Measurements from ENCODE around the gene ZNF417.
"Not testable (repeated sequence)": the region's sequence is repeated elsewhere in the genome, so short reads cannot be mapped to it uniquely, and the experiment has no call there.

The ZNF417 gene

DNA sequence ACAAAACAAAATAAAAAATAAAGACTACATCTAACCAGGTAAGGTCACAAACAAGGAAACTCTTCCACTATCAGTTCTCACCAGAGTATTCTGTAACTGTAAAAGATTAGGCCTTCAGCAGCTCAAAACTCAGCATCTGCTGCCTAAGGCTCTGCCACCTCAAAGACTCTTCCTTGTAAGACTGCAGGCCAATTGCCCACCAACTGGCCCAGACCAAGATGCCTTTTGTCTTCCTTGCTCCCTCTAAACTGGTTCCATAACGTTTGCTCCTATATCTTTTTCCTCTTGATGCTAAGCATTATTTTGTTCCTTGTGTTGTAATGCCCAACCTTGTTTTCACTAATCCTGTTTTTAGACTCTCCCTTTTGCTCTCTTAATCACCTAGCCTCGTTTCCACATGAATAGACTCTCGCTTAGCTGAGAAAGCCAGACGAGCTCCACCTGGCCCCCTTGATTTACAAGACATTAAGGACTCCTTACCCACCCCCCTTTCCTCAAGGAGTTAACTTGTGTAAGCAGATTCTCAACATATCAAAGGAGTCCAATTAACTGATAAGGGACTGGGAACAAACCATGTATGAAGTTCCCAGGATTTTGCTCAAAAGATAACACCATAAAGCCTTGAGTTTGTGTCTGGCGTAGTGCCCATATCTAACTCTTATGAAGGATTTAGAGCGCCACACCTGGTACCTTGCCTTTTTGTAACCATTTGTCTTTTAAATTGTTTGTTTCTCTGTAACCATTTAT is 29.0 kb downstream of the ZNF417 start:
- DNase-seq (ENCODE audit: low read depth in 3 of 3), result no peak

DNA sequence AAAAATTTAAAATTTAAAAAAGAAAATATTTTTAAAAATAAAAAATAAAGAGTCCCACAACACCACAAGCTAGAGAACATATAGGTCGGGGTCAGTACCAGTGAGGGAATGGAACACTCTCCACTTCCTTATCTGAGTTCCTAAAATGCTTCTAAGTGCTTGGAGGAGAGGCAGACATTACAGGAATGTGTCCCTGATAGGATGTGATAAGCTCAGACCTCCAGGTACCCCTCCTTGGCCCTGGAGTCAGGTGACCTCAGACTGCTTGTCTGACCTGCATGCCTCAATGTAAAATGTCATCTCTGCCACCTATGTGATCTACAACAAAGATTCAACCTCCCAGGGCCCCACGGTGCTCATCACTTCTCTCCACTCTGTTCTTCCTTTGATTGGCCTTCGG is 30.3 kb downstream of the ZNF417 start:
- DNase-seq (ENCODE audit: low read depth in 3 of 3), result no peak

DNA sequence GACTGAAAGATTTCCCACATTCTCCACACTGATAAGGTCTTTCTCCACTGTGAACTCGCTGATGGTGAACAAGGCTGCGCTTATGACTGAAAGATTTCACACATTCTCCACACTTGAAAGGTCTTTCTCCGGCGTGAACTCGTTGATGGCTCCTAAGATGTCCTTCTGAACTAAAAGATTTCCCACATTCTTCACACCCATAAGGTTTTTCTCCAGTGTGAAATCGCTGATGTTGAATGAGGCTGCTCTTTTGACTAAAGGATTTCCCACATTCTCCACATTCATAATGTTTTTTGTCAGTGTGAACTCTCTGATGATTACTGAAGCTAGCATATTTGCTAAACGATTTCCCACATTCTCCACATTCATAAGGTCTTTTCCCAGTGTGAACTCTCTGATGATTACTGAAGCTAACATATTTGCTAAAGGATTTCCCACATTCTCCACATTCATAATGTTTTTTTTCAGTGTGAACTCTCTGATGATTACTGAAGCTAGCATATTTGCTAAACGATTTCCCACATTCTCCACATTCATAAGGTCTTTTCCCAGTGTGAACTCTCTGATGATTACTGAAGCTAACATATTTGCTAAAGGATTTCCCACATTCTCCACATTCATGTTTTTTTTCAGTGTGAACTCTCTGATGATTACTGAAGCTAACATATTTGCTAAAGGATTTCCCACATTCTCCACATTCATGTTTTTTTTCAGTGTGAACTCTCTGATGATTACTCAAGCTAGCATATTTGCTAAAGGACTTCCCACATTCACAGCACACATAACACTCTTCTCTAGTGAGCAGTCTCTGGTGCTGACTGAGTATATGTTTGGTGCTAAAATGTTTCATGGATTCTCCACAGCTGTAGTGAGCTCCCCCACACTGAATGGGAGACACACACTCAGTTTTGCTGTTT is 42.3 kb downstream of the ZNF417 start:
- not testable (repeated sequence) for DNase-seq (ENCODE audit: low read depth in 3 of 3)

DNA sequence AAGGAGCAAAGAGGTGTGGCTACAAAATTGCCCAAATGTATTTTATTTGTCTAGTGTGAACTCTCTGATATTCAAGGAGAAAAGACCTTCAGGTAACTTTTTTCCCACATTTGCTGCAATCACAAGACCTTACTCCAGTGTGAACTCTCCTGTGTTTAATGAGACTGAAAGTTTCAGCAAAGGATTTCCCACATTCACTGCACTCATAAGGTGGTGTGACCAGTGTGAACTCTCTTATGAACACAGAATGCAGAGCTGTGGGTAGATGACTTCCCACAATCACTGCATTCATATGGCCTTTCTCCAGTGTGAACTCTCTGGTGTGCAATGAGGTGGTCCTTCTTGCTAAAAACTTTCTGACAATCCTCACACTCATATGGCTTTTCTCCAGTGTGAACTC is 43.9 kb downstream of the ZNF417 start:
- no peak for DNase-seq (ENCODE audit: low read depth in 3 of 3)

DNA sequence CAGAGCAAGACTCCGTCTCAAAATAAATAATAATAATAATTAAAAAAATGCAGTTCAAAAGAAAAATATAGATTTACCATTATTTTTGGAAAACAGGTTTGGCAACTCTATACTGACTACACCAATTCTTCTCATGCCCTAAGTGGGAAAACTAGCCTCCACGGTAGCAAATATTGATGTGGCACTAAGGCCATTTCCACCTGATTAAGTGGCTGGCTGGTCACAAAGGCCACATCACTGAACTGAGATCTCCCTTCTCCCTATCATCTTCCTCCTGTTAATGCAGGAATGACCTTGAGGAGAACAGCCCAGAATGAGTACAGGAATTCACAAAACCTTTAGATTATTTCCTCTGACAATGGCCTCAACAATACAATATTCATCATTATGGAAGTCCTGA is 46.2 kb downstream of the ZNF417 start:
- no peak for DNase-seq (ENCODE audit: low read depth in 3 of 3)

DNA sequence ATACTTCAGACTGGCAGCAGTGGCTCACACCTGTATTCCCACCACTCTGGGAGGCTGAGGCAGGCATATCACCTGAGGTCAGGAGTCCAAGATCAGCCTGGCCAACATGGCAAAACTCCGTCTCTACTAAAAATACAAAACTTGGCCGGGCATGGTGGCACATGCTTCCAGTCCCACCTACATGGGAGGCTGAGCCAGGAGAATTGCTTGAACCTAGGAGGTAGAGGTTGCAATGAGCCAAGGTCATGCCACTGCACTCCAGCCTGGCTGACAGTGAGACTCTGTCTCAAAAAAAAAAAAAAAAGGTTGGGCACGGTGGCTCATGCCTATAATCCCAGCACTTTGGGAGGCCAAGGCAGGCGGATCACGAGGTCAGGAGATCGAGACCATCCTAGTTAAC is 46.7 kb downstream of the ZNF417 start:
- not testable (repeated sequence) for DNase-seq (ENCODE audit: low read depth in 3 of 3)

DNA sequence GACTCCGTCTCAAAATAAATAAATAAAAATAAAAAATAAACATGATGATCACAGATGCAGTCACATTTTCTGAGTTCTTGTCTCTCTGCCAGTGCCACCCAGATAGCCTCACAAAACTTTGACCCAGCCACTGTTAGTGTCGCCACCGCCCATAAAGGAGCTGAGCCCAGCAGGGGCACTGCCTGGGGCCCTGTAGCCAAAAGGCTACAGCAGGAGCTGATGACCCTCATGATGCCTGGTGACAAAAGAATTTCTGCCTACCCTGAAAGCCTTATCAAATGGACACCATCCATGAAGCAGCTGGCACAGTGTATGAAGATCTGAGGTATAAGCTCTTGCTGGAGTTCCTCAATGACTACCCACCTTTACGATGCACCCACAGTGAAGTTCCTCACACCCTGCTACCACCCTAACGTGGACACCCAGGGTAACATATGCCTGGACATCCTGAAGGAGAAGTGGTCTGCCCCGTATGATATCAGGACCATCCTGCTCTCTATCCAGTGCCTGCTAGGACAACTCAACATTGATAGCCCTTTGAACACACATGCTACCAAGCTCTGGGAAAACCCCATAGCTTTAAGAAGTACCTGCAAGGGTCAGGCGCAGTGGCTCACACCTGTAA is 48.4 kb downstream of the ZNF417 start:
- DNase-seq (ENCODE audit: low read depth in 3 of 3), result no peak

Measured in stimulated activated CD4-positive, alpha-beta T cell treated with anti-CD3 and anti-CD28 coated beads, TNF-alpha, amount 100 ng/mL, for 4 hours (primary cell).